BJ (cell line): Measurements from ENCODE around the gene RAB41. TPM values are rescaled to one million over a fixed set of nuclear protein-coding genes. Genes with fewer than 3 reads are reported as not detected.

Experiments used
- polyA plus RNA-seq: library from polyadenylated mRNA; depleted of rRNA; stranded (reverse); fragments of >200 nt; gene quantifications from 2 replicates; pipeline ENCODE4 v1.2.3, GENCODE V29; 2011; rRNA removed
- small RNA-seq: library from RNA; depleted of rRNA; stranded (forward); fragments of <200 nt; gene quantifications from one replicate; pipeline ENCODE3, GENCODE V24; 2012; ENCODE audit warnings: low replicate concordance, low read depth; ENCODE audit not compliant: insufficient read length

Gene RAB41
- polyA plus RNA-seq, 1 experiment = not detected

Small RNA genes within 50 kb of the gene (small RNA-seq; reads per million reads assigned to genes)
- not detected for gene RNA5SP507

Other genes starting within 250 kb of the RAB41 start
- gene AWAT2, start 232.2 kb upstream of the RAB41 start, polyA plus RNA-seq = not detected in 2 replicates
- not detected in 2 replicates for gene OTUD6A, start 219.7 kb upstream of the RAB41 start, polyA plus RNA-seq
- 68.3 and 86.4 TPM in 2 replicates for gene IGBP1, start 148.7 kb upstream of the RAB41 start, polyA plus RNA-seq
- gene DGAT2L6, start 104.7 kb upstream of the RAB41 start, polyA plus RNA-seq = not detected in 2 replicates
- not detected in 2 replicates for gene AWAT1, start 47.5 kb upstream of the RAB41 start, polyA plus RNA-seq
- 0.15 and 0.22 TPM in 2 replicates for gene P2RY4, start 22.0 kb upstream of the RAB41 start, polyA plus RNA-seq
- not detected in 2 replicates for gene ARR3, start 13.8 kb upstream of the RAB41 start, polyA plus RNA-seq
- 91.9 and 150 TPM in 2 replicates for gene PDZD11, start 7.8 kb downstream of the RAB41 start, polyA plus RNA-seq
- gene KIF4A, start 7.9 kb downstream of the RAB41 start, polyA plus RNA-seq = 10.8 and 13.3 TPM in 2 replicates
- not detected in 2 replicates for gene GDPD2, start 141.1 kb downstream of the RAB41 start, polyA plus RNA-seq
- gene DLG3, start 162.7 kb downstream of the RAB41 start, polyA plus RNA-seq = 9.8 and 14.3 TPM in 2 replicates